Activated B cell treated with CpG ODN at 0.5 μM for 24 hours (primary cell): ENCODE measurements around the gene MTSS2. TPM values are rescaled to one million over a fixed set of nuclear protein-coding genes. Genes with fewer than 3 reads are reported as not detected.

Experiments used
- ATAC-seq: fragments of 200-7000 bp; cut with Tn5 transposase; one replicate; pipeline ENCODE4 v1.10.0; 2021; ENCODE audit warnings: low read depth, mild to moderate bottlenecking, moderate library complexity
- CTCF ChIA-PET: fragments of 350-600 bp; sonication (Branson Sonifier 250); formaldehyde crosslinking; loops from one replicate; lab custom pipeline; 2021; ENCODE audit warnings: antibody characterized with exemption; lab: Charles Lee
- POLR2A ChIA-PET: fragments of 350-600 bp; sonication (Branson Sonifier 250); formaldehyde crosslinking; loops from one replicate; lab custom pipeline; 2021; ENCODE audit warnings: antibody characterized with exemption; lab: Charles Lee
- DNase-seq: peaks from one replicate; pipeline ENCODE4 v3.0.0; 2022
- H3K27ac Mint-ChIP-seq: one replicate; pipeline ENCODE4 v1.8.0; 2020; ENCODE audit warnings: mixed read lengths
- H3K27me3 Mint-ChIP-seq: one replicate; pipeline ENCODE4 v1.8.0; 2021; ENCODE audit warnings: mixed read lengths
- H3K36me3 Mint-ChIP-seq: one replicate; pipeline ENCODE4 v1.8.0; 2021; ENCODE audit warnings: low read depth, mixed read lengths
- H3K4me1 Mint-ChIP-seq: one replicate; pipeline ENCODE4 v1.8.0; 2021; ENCODE audit warnings: mixed read lengths
- H3K4me3 Mint-ChIP-seq: one replicate; pipeline ENCODE4 v1.8.0; 2020; ENCODE audit warnings: mild to moderate bottlenecking, mixed read lengths
- H3K9me3 Mint-ChIP-seq: one replicate; pipeline ENCODE4 v1.8.0; 2020; ENCODE audit warnings: mixed read lengths
- intact Hi-C: fragments of 100-400 bp; cut with micrococcal nuclease; formaldehyde crosslinking; loops from one replicate; pipeline ENCODE4 v1.15.1; 2024
- total RNA-seq: library from RNA; stranded (reverse); gene quantifications from 2 replicates; pipeline ENCODE4 v1.2.3, GENCODE V29; 2022
- TF ChIP-seq, protein P1 (sequence below): fragments of 200-600 bp; IDR thresholded peaks from one replicate; pipeline ENCODE4 v1.8.0; 2022; ENCODE audit warnings: antibody characterized with exemption, mild to moderate bottlenecking

Gene MTSS2
- total RNA-seq, 1 donor from 2014 or later: 1.4 TPM

- no peak for ATAC-seq
- no peaks in the 10 kb centered on the region for H3K27me3 Mint-ChIP-seq
- POLR2A ChIA-PET: no interaction called here
- peaks cover 11% of the 10 kb centered on the region for H3K36me3 Mint-ChIP-seq
- H3K4me3 Mint-ChIP-seq: no peak overlapping the region
- no peaks in the 10 kb centered on the region for H3K9me3 Mint-ChIP-seq
- intact Hi-C loops: no loop called here
- CTCF ChIA-PET: no interaction called here
- no peaks in the 10 kb centered on the region for H3K4me1 Mint-ChIP-seq
- TF ChIP-seq, protein P1, sequence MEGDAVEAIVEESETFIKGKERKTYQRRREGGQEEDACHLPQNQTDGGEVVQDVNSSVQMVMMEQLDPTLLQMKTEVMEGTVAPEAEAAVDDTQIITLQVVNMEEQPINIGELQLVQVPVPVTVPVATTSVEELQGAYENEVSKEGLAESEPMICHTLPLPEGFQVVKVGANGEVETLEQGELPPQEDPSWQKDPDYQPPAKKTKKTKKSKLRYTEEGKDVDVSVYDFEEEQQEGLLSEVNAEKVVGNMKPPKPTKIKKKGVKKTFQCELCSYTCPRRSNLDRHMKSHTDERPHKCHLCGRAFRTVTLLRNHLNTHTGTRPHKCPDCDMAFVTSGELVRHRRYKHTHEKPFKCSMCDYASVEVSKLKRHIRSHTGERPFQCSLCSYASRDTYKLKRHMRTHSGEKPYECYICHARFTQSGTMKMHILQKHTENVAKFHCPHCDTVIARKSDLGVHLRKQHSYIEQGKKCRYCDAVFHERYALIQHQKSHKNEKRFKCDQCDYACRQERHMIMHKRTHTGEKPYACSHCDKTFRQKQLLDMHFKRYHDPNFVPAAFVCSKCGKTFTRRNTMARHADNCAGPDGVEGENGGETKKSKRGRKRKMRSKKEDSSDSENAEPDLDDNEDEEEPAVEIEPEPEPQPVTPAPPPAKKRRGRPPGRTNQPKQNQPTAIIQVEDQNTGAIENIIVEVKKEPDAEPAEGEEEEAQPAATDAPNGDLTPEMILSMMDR: no peak
- DNase-seq: no peak
- no peak overlapping the region for H3K27ac Mint-ChIP-seq
Measured at GRCh38 chr16:70670175-70670574, 15.7 kb downstream of the MTSS2 start.

DNA sequence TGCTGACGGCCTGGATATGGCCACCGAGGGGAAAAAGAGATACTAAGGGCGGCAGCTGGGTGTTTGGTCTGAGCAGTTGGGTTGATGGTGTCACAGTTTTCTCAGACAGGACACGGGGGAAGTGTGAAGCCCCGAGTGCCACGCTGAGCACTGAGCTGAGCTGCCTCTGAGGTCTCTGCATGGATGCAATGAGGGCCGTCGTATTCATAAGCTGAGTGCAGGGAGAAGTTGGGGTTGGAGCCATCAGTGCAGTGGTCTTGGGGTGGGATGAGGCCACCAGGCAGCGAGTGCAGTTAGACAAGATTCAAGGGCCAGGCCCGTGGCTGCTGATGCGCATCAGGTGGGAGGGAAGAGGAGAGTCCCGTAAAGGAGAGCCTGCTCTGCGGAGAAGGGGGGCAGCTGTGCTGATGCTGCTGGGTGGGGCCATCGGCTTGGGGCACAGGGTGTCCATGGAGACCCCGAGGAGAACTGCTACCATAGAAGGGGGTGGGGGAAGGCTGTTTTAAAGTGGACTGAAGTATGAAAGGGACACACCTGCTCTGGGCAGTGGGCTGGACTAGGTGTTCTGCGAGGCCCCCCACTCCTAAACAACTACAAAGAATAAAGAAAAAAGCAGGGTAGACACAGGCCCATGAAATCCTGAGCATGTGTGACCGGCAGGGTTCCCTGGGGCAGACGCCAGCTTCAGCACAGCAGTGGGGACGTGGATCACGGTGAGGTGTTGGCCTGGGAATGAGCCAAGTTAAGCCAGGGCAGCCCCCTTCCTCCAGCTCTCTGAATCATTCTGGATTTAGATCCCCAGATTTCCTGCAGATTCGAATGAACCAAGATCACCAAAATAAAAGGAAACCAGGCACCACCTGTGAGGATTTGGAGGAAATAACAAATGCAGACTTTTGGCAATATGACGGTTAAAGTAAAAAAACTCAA lies 19.8 kb downstream of the MTSS2 start:
- no peaks in the 10 kb centered on the region for H3K27me3 Mint-ChIP-seq
- ChIA-PET CTCF (interaction anchor here (0.6 kb wide), 1 partner anchor 13 kb away, joined by 3 read pairs; no protein-coding TSS in a partner anchor), POLR2A (no interaction called here)
- DNase-seq (no peak), ATAC-seq (no peak)
- no peak overlapping the region for H3K27ac Mint-ChIP-seq
- H3K9me3 Mint-ChIP-seq: no peaks in the 10 kb centered on the region
- H3K4me3 Mint-ChIP-seq: no peak overlapping the region
- peaks cover 11% of the 10 kb centered on the region for H3K36me3 Mint-ChIP-seq
- TF ChIP-seq, protein P1: no peak
- no peaks in the 10 kb centered on the region for H3K4me1 Mint-ChIP-seq
- intact Hi-C loops: no loop called here

DNA sequence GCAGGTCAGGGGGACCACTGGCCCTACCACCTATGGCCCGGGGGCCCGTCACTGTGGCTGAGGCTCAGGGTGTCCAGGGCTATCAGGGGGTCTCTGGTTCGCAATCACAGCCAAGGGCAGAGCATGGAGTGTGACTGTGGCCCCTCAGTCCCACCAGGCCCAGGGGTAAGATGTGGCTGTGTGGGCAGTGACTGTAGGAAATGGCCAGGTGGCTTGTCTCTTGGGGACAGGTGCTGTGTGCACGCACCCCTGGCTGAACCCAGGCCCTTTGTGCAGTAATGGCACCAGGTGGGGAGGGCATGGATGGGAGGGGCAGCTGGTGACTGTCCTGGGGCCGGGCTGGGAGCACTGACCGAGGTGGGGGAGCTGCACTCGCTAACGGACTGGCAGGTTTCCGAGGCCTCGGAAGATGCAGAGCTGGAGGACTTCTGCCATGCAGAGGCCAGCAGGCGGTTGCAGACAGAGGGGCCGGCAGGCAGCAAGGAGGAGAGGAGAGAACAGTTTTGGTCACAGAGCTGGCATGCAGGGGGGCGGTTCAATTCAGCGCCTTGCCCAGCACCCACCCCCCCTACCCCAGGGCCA lies 20.6 kb downstream of the MTSS2 start:
- DNase-seq (no peak), ATAC-seq (no peak)
- H3K9me3 Mint-ChIP-seq: no peaks in the 10 kb centered on the region
- ChIA-PET POLR2A (no interaction called here), CTCF (interaction anchor here (0.6 kb wide), 1 partner anchor 12 kb away, joined by 3 read pairs; no protein-coding TSS in a partner anchor)
- intact Hi-C loops: no loop called here
- H3K27me3 Mint-ChIP-seq: no peaks in the 10 kb centered on the region
- TF ChIP-seq, protein P1: no peak
- H3K27ac Mint-ChIP-seq: no peak overlapping the region
- H3K4me3 Mint-ChIP-seq: no peak overlapping the region
- no peaks in the 10 kb centered on the region for H3K4me1 Mint-ChIP-seq
- peaks cover 11% of the 10 kb centered on the region for H3K36me3 Mint-ChIP-seq

DNA sequence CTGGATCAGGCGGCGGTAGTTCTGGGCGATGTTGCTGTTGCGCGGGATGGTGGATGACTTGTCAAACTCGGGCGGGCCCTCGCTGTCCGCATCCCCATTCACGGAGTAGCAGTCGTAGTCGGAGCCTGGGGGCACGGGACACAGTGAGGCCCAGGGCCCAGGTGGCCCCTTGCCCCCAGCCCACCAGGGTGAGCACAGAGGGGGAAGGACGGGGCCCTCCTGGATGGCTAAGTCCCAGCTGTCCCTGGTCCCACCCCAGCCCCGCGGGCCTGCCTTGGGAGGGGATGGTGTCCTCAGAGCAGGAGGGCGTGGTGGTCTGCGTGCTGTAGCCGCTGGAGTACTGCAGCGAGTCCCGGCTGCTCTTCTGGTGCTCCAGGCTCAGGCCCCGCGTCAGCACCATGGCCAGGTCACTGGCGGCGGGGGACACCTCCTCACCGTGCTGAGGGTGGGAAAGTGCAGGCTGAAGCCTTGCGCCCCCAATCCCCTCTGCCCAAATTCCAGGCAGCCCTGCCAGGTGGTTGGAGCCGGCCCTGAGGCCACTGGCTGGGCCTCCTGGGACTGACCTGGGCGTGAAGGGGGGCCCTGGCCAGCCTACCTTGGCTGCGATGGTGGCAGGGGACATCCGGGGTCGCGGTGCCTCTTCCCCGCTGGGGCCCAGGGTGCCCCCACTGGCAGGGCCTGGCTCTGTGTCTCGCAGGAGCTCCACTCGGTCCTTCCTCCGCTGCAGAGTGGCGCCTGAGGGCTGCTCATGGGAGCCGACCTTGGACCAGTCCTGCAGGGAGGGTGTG lies 21.3 kb downstream of the MTSS2 start:
- Mint-ChIP-seq H3K4me1 (no peaks in the 10 kb centered on the region), H3K27ac (no peak overlapping the region), H3K4me3 (no peak overlapping the region), H3K9me3 (no peaks in the 10 kb centered on the region), H3K36me3 (peaks cover 11% of the 10 kb centered on the region), H3K27me3 (no peaks in the 10 kb centered on the region)
- CTCF ChIA-PET: no interaction called here
- ATAC-seq (no peak), DNase-seq (no peak)
- TF ChIP-seq, protein P1: no peak
- intact Hi-C loops: no loop called here
- POLR2A ChIA-PET: no interaction called here
